Gastrocnemius medialis (tissue), 4 donors: ENCODE results near the gene PIK3R1. TPM values are rescaled to one million over a fixed set of nuclear protein-coding genes. Genes with fewer than 3 reads are reported as not detected.

ENCODE experiments used
- ATAC-seq, 2 donors: fragments of 150-250 bp; one replicate each; pipeline ENCODE4 v1.9.1; 2016
- DNase-seq, 2 donors: peaks; one replicate each; pipeline ENCODE4 v3.0.0-alpha.2; 2019
- H3K27ac ChIP-seq, 4 donors: fragments of 200-600 bp; sonication (generic); 1 replicate in 1 of 4; 2 replicates in 3 of 4; pipeline ENCODE4 v1.5.1; 2016 to 2018; ENCODE audit warnings: mild to moderate bottlenecking in 2 of 4, moderate library complexity in 1 of 4
- H3K27me3 ChIP-seq, 3 donors: fragments of 200-600 bp; sonication (generic) in 2 of 3; 1 replicate in 1 of 3; 2 replicates in 2 of 3; pipeline versions ENCODE4 v1.5.1 to v1.6.0; 2016 to 2019; ENCODE audit warnings: mild to moderate bottlenecking in 1 of 3, moderate library complexity in 1 of 3
- H3K36me3 ChIP-seq, 2 donors: fragments of 200-600 bp; sonication (generic) in 1 of 2; one replicate each; pipeline ENCODE4 v1.5.1; 2017 to 2018
- H3K4me1 ChIP-seq, 2 donors: fragments of 200-600 bp; sonication (generic) in 1 of 2; one replicate each; pipeline ENCODE4 v1.5.1; 2016 to 2017; ENCODE audit warnings: mild to moderate bottlenecking in 2 of 2
- H3K4me3 ChIP-seq, 4 donors: fragments of 200-600 bp; sonication (generic) in 3 of 4; 1 replicate in 1 of 4; 2 replicates in 3 of 4; pipeline ENCODE4 v1.5.1; 2016 to 2019; ENCODE audit warnings: mild to moderate bottlenecking in 2 of 4
- H3K9me3 ChIP-seq, 3 donors: fragments of 200-600 bp; sonication (generic) in 2 of 3; 1 replicate in 1 of 3; 2 replicates in 2 of 3; pipeline ENCODE4 v1.5.1; 2016 to 2019
- POLR2A ChIP-seq, 2 donors: fragments of 450-650 bp; IDR thresholded peaks; one replicate each; pipeline ENCODE4 v1.6.1; 2017; ENCODE audit warnings: antibody characterized with exemption in 2 of 2, mild to moderate bottlenecking in 2 of 2, moderate library complexity in 2 of 2
- in situ Hi-C, 4 donors: fragments of 200-750 bp; cut with MboI; loops; one replicate each; pipeline versions ENCODE4 v1.15.0 to v1.8.0; 2017; ENCODE audit warnings: low sequenced_read_pairs in 4 of 4
- intact Hi-C: fragments of 100-400 bp; cut with DNase I; formaldehyde crosslinking; loops from one replicate; pipeline ENCODE4 v1.15.1; 2023; ENCODE audit warnings: low total_unique reads
- total RNA-seq, 4 donors: library from RNA; depleted of rRNA; stranded (reverse); fragments of >200 nt; gene quantifications; one replicate each; pipeline versions ENCODE4 v1.1.0 to v1.2.3, GENCODE V29; 2016
- TF ChIP-seq, protein P1 (sequence below), 5 experiments: fragments of 450-650 bp in 3 of 5; fragments of 200-600 bp in 2 of 5; sonication (generic) in 2 of 5; IDR thresholded peaks in 4 of 5; conservative IDR thresholded peaks in 1 of 5; 1 replicate in 4 of 5; 2 replicates in 1 of 5; pipeline ENCODE4 v1.5.1; 2016 to 2019; ENCODE audit warnings: antibody characterized with exemption in 5 of 5, mild to moderate bottlenecking in 3 of 5, moderate library complexity in 3 of 5

The PIK3R1 gene
- total RNA-seq = 100 to 1,000 TPM in 2 of 4 donors, 10 to 100 TPM in 2; 87.2 to 129 (median 100) TPM

DNA sequence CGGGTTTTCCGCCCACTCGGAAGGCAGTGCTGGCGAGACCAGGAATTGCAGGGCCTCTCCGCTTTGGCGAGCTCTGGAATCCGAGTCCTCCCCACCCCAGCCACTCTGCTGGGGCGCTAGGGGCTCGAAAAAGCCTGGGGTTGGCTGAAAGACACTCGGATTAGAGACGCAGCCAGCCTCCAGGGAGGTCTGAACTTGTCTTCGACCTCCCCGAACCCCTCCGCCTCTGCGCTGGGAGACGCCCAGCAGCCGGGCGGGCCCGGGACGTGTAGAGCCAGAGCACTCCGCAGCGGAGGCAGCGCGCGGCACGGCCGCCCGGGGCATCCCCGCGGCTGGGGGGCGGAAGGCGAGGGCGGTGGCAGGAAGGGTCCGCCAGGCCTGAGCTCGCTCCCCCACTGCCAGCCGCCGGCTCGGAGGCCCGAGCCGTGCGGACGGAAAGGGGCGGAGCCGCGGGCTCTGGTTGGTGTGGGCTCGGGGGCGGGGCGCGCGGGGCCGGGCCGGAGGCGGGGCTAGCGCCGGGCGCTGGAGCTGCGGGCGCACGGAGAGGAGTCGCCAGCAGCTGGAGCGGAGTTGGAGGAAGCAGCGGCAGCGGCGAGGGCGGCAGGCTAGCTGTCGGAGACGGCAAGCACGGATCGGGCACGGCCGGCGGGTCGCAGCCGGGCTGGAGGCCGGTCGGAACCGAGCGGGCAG, at the start of gene PIK3R1:
Gene PIK3R1 (plus strand): TSS at position 549 of the 690 bp plus-strand sequence. CDS start 10,920 bp downstream, outside the sequence.
- no peaks in the 10 kb centered on the region for H3K27me3 ChIP-seq
- intact Hi-C loops (loop anchor here (1.0 to 5.0 kb wide), 7 partner anchors 37 to 723 kb away; no protein-coding TSS in a partner anchor), in situ Hi-C loops (loop anchor here in 1 of 4 donors (25.0 kb wide), 1 partner anchor 728 kb away; no protein-coding TSS in a partner anchor)
- peaks cover 21 to 28% of the 10 kb centered on the region in 2 donors for H3K4me1 ChIP-seq
- peak; percentile 92 to 95 for DNase-seq
- H3K36me3 ChIP-seq = peaks cover 0 to 7% of the 10 kb centered on the region in 2 donors
- H3K27ac ChIP-seq = peak within 1 kb of the TSS; percentile 94 to 98 (median 96)
- peak; percentile 98 to 99 for TF ChIP-seq POLR2A (IDR thresholded peaks at IDR 0.05)
- TF ChIP-seq, protein P1, sequence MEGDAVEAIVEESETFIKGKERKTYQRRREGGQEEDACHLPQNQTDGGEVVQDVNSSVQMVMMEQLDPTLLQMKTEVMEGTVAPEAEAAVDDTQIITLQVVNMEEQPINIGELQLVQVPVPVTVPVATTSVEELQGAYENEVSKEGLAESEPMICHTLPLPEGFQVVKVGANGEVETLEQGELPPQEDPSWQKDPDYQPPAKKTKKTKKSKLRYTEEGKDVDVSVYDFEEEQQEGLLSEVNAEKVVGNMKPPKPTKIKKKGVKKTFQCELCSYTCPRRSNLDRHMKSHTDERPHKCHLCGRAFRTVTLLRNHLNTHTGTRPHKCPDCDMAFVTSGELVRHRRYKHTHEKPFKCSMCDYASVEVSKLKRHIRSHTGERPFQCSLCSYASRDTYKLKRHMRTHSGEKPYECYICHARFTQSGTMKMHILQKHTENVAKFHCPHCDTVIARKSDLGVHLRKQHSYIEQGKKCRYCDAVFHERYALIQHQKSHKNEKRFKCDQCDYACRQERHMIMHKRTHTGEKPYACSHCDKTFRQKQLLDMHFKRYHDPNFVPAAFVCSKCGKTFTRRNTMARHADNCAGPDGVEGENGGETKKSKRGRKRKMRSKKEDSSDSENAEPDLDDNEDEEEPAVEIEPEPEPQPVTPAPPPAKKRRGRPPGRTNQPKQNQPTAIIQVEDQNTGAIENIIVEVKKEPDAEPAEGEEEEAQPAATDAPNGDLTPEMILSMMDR (IDR thresholded peaks at IDR 0.05 in 4 of 5, conservative IDR thresholded peaks at IDR 0.05 in 1 of 5) = peak; percentile 55 to 67 (median 55)
- no peaks in the 10 kb centered on the region for H3K9me3 ChIP-seq
- ATAC-seq = peak; percentile 81 to 84
- H3K4me3 ChIP-seq = peak within 1 kb of the TSS; percentile 85 to 100 (median 92)

DNA sequence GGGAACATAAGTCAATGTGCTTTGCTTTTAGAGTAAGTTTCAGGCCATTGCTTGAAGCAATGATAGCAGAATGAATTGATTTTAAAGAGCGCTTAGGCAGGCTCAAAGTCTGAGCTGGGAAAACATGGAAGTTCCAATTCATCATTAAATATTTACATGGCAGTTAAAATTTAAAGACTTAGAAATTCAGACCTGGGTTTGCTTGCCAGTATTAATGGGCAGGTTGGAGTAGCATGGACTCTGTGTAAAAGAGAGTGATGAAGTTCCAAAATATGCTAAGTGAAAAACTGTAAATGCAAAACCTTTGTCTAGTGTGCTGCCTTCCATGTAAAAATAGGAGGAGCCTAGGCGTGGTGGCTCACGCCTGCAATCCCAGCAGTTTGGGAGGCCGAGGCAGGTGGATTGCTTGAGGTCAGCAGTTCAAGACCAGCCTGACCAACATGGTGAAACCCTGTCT, 48.3 kb upstream of the PIK3R1 start:
- Histone ChIP-seq H3K9me3 (no peaks in the 10 kb centered on the region), H3K36me3 (no peaks in the 10 kb centered on the region), H3K27ac (no peak overlapping the region), H3K4me1 (peaks cover 21 to 24% of the 10 kb centered on the region in 2 donors), H3K27me3 (no peaks in the 10 kb centered on the region), H3K4me3 (no peak overlapping the region)
- in situ Hi-C loops (no loop called here), intact Hi-C loops (no loop called here)
- ATAC-seq (no peak), DNase-seq (no peak)
- TF ChIP-seq, protein P1 (IDR thresholded peaks at IDR 0.05 in 4 of 5, conservative IDR thresholded peaks at IDR 0.05 in 1 of 5) = no peak
- no peak for TF ChIP-seq POLR2A (IDR thresholded peaks at IDR 0.05)

DNA sequence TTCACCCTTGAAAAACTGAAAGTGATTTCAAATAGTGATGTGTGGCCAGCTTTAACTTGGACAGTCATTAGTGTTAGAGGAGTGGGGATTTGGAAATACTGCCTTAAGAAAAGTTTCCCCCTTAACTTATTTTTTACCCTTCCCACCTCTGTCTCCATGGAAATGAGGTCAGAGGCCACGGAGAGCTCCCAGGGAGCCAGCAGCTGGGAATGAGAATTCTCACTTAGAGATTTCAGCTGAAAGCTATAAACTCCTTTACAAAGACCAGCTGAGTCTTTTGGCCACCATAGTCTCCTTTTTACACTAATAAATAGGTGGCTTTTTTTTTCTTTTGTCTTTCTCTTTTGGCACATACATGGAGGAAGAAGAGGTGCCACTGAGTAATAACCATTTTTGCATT, 45.7 kb upstream of the PIK3R1 start:
- H3K27me3 ChIP-seq = no peaks in the 10 kb centered on the region
- H3K27ac ChIP-seq = peak overlapping the region; percentile 73 to 86 (median 85)
- intact Hi-C loops (loop anchor here (2.0 to 10.0 kb wide), 3 partner anchors 475 to 925 kb away; no protein-coding TSS in a partner anchor), in situ Hi-C loops (no loop called here)
- no peak overlapping the region for H3K4me3 ChIP-seq
- DNase-seq (no peak), ATAC-seq (no peak)
- no peaks in the 10 kb centered on the region for H3K9me3 ChIP-seq
- H3K36me3 ChIP-seq = no peaks in the 10 kb centered on the region
- peaks cover 27 to 31% of the 10 kb centered on the region in 2 donors for H3K4me1 ChIP-seq
- TF ChIP-seq, protein P1 (IDR thresholded peaks at IDR 0.05 in 4 of 5, conservative IDR thresholded peaks at IDR 0.05 in 1 of 5) = no peak
- no peak for TF ChIP-seq POLR2A (IDR thresholded peaks at IDR 0.05)

DNA sequence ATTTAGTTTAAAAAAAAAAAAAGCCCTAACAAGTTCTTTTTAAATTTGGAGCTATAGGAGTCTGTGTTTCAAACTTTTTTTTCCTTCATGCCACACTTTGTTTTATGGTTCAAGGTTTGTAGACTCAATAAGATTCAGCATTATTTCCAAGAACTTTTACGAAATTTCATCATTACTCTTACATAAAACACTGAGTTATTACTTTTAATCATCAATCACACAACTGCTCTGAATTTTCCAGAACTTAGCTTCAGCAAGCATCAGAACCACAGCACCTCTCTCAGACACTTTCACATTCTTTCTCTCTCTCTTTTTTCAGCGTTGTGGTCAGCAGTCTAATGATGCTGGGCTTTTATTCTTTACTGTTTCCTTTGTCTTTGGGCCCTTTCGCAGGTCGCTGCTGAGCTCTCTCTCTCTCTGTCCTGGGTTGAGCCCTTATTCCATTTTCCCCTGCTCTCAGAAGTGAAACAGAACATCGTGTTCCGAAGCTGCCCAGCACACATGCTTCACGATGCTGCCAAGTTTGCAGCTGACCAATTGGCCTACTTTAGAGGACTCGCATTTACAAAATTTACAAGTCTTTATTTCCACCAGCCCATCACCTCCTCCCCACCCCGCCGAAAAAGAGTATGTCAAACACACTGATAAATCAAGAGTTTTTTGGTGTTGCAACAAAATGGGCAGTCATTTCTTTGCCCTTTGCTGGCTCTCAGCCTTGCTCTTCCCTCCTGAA, 44.6 kb upstream of the PIK3R1 start:
- no peaks in the 10 kb centered on the region for H3K27me3 ChIP-seq
- H3K4me1 ChIP-seq = peaks cover 27 to 31% of the 10 kb centered on the region in 2 donors
- H3K27ac ChIP-seq = peak overlapping the region; percentile 73 to 86 (median 85)
- in situ Hi-C loops (no loop called here), intact Hi-C loops (loop anchor here (1.0 to 10.0 kb wide), 3 partner anchors 44 to 926 kb away; partner anchors contain the start of gene PIK3R1)
- DNase-seq (peak; percentile 82 to 93), ATAC-seq (peak; percentile 99 to 100)
- TF ChIP-seq POLR2A (IDR thresholded peaks at IDR 0.05) = peak in 1 of 2 donors; percentile 30
- TF ChIP-seq, protein P1 (IDR thresholded peaks at IDR 0.05 in 4 of 5, conservative IDR thresholded peaks at IDR 0.05 in 1 of 5) = no peak
- no peaks in the 10 kb centered on the region for H3K36me3 ChIP-seq
- H3K4me3 ChIP-seq = peak overlapping the region; percentile 18 to 31 (median 26)
- no peaks in the 10 kb centered on the region for H3K9me3 ChIP-seq
